HL-60 (cell line): ENCODE data around the gene DYNLT5.

Source experiments
- DNase-seq, 2 experiments: peaks; one replicate each; pipeline ENCODE4 v3.0.0-alpha.2; 2010 to 2020; ENCODE audit warnings: low read depth in 1 of 2, low spot score in 1 of 2
- H3K27ac ChIP-seq: fragments of 250-450 bp; sonication (Bioruptor Pico); replicated peaks from 2 replicates; pipeline ENCODE4 v1.5.1; 2020; ENCODE audit warnings: mild to moderate bottlenecking, moderate library complexity
- H3K27me3 ChIP-seq: fragments of 250-450 bp; sonication (Bioruptor Pico); 2 replicates; pipeline ENCODE4 v1.5.1; 2021; ENCODE audit warnings: mild to moderate bottlenecking, moderate library complexity; ENCODE audit not compliant: insufficient read depth, poor library complexity, severe bottlenecking
- H3K4me3 ChIP-seq: replicated peaks from 2 replicates; pipeline ENCODE4 v1.5.1; 2011; ENCODE audit warnings: mild to moderate bottlenecking, control low read depth, low read length; ENCODE audit not compliant: insufficient read depth
- CTCF ChIP-seq: IDR thresholded peaks from one replicate; pipeline ENCODE4 v1.5.1; 2011; ENCODE audit warnings: low read length, control low read depth, inconsistent platforms; ENCODE audit not compliant: insufficient read depth
- GABPA ChIP-seq: IDR thresholded peaks from 2 replicates; pipeline ENCODE4 v1.6.1; 2012; ENCODE audit warnings: low read depth
- POLR2AphosphoS5 ChIP-seq: IDR thresholded peaks from 2 replicates; pipeline ENCODE4 v1.6.1; 2012; ENCODE audit warnings: low read depth
- REST ChIP-seq: IDR thresholded peaks from 2 replicates; pipeline ENCODE4 v1.6.1; 2012; ENCODE audit warnings: low read depth; ENCODE audit not compliant: insufficient replicate concordance
- SPI1 ChIP-seq: IDR thresholded peaks from 2 replicates; pipeline ENCODE4 v1.6.1; 2012; ENCODE audit warnings: low read depth, mild to moderate bottlenecking, borderline replicate concordance

Gene DYNLT5

GRCh38 chr1:66775646-66776045 lies 23.4 kb downstream of the DYNLT5 start:
- DNase-seq, result no peak
- no peak overlapping the region for H3K27ac ChIP-seq
- no peak overlapping the region for H3K4me3 ChIP-seq
- no peaks in the 10 kb centered on the region for H3K27me3 ChIP-seq
- TF ChIP-seq SPI1 (no peak), GABPA (no peak), REST (no peak), CTCF (no peak), POLR2AphosphoS5 (no peak)

GRCh38 chr1:66777831-66778230 lies 25.6 kb downstream of the DYNLT5 start:
- TF ChIP-seq GABPA (no peak), REST (no peak), POLR2AphosphoS5 (no peak), SPI1 (no peak), CTCF (no peak)
- H3K27me3 ChIP-seq, result no peaks in the 10 kb centered on the region
- DNase-seq, result no peak
- H3K27ac ChIP-seq, result no peak overlapping the region
- no peak overlapping the region for H3K4me3 ChIP-seq

GRCh38 chr1:66778266-66778665 lies 26.0 kb downstream of the DYNLT5 start:
- no peak overlapping the region for H3K27ac ChIP-seq
- no peaks in the 10 kb centered on the region for H3K27me3 ChIP-seq
- no peak for TF ChIP-seq SPI1
- TF ChIP-seq REST, result no peak
- no peak for TF ChIP-seq GABPA
- TF ChIP-seq POLR2AphosphoS5, result no peak
- TF ChIP-seq CTCF, result no peak
- H3K4me3 ChIP-seq, result no peak overlapping the region
- DNase-seq, result no peak
